DND-41 (cell line): ENCODE results near the gene TCHH.

Source experiments
- CTCF ChIP-seq: IDR thresholded peaks from 2 replicates; pipeline ENCODE4 v1.5.1; 2012; ENCODE audit warnings: borderline replicate concordance, low read length, moderate library complexity, mild to moderate bottlenecking; ENCODE audit not compliant: poor library complexity, severe bottlenecking; ENCODE audit errors: extremely low read depth
- EZH2 ChIP-seq: IDR thresholded peaks from 3 replicates; pipeline ENCODE4 v1.6.1; 2012; ENCODE audit warnings: borderline replicate concordance, low read depth, mild to moderate bottlenecking, moderate library complexity, low read length, inconsistent platforms; ENCODE audit not compliant: severe bottlenecking

- no peak for TF ChIP-seq CTCF
- TF ChIP-seq EZH2: no peak
Measured at GRCh38 chr1:152109231-152109997, 5.8 kb downstream of the TCHH start.
